Hematopoietic multipotent progenitor cell treated with erythropoietin and hydrocortisone succinate and interleukin-3 and kit ligand, for 17 days (in vitro differentiated cells): ENCODE results near the gene EML4.

Experiments used
- DNase-seq: peaks from one replicate; pipeline ENCODE4 v3.0.0-alpha.2; 2015; ENCODE audit warnings: low spot score

Gene EML4

DNA sequence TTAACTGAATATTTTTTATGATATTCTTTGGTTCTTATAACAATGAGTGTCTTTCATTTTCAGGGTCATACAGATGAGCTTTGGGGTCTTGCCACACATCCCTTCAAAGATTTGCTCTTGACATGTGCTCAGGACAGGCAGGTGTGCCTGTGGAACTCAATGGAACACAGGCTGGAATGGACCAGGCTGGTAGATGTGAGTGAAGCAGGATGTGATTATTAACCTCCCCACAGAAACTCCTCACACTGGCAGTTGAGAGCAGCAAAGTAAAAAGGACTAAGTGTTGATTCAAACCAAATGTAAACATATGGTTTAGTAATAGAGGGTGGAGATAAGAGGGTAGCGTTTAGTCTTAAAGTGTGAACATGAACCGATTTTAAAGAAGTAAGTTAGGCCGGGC lies 134.1 kb downstream of the EML4 start:
- no peak for DNase-seq

DNA sequence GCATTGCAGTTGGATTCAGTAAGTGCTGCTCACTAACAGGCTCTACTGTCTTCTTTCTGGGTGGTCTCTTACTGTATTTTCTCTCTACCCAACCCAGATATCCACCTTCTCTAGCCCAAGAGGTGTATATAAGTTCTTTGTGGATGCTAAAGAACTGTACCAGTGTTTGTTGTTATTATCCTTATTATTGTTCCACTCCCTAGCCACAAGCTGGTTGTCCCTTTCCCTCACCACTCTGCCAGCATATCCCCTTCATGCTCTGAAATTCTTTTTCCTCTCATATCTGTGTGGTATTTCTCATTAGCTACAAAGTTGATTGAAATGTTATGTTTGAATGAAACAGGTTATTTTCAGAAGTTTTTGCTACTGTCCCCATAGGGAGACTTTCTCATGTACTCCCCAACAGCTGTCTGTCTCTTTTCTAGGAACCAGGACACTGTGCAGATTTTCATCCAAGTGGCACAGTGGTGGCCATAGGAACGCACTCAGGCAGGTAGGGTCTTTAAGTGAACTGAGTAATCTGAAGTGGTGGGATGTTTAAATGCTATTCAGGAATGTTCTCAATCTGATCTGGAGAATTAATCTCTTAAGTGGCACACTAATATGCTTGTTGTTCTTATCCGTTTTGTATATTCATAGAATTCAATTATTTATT lies 135.0 kb downstream of the EML4 start:
- DNase-seq, result no peak

DNA sequence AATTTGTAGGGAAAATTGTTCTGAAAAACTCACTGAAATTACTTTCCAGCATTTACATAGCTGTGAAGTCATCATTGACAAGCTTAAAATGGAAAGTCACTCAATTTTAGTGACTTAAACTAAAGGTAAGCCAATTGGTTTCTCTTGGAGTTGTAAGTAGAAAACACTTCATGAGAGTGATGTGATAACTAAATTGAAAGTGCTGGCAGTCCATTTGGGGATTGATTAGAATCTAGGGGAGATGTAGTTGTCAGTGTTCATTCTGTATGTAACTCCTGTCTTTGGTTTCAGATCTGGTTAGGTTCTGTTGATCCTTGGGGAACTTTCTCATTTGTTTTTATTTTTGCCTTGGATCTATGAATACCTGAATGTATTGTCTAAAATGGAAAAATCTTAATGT lies 138.0 kb downstream of the EML4 start:
- DNase-seq, result no peak

DNA sequence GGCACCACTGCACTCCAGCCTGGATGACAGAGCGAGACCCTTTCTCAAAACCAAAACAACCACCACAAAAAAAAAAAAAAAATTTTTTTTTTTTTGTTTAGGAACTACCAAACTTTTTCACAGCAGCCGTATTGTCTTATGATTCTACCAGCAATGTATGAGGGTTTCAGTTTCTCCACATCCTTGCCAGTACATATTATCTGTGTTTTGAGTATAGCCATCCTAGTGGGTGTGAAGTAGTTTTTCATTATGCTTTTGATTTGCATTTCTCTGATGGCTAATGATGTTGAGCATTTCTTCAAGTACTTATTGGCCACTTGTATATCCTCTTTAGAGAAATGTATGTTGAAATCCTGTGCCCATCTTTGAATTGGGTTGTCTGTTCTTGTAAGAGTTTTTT lies 140.2 kb downstream of the EML4 start:
- no peak for DNase-seq

DNA sequence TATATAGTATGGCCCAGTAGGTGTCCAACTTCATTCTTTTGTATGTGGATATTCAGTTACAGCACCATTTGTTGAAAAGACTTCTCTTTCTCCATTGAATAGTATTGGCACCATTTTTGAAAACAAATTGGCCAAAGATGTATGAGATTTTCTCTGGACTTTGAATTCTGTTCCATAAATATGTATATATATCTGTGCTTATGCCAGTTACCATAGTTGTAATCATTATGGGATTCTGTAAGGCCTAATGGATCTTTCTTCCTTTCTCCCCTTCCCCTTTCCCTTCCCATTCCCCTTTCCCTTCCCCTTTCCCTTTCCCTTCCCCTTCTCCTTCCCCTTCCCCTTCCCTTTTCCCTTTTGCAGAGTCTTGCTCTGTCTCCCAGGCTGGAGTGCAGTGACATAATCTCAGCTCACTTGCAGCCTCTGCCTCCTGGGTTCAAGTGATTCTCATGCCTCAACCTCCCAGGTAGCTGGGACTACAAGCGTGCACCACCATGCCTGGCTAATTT lies 140.9 kb downstream of the EML4 start:
- no peak for DNase-seq

DNA sequence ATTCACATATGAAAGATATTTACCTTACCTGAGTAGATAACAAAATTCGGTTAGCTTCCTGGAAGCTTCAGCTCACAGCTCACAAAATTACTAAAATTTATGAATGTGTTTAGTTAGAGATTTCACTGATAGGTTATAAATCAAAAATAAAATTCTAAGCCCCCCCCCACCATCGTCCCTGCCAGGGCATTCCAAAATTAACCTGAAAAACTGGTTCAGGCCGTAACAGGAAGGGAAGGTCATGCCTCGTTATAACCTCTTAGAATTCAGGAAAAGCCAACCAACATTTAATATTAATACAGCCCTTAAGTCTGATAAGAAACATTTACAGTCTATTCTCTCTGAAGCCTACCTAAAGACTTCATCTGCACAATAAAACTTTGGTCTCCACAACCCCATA lies 143.0 kb downstream of the EML4 start:
- DNase-seq, result no peak

DNA sequence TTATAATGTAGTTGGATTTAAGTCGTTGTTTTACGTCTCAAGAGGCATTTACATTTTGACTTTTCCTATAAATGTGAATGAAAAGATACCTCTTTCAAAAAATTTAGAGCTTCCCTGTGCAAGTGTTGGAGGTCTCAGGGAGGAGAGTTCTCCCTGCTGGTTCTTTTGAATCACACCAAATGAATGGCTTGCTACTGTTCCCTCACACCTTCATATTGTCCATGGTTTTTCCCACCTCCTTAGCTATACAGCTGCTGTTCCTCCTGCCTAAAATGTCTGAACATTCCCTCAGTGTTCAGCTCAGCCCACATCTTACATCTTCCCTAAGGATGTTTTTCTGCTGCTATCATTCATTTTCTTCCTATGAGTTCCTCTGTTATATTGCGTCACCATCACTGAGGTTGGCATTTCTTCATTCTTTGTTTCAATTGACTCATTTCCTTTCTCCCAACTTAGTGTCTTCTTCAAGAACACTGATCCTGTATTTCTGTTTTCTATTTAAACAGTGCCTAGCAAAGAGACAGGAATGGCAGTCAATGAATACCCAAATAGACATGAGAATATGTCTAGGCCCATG lies 145.8 kb downstream of the EML4 start:
- no peak for DNase-seq

DNA sequence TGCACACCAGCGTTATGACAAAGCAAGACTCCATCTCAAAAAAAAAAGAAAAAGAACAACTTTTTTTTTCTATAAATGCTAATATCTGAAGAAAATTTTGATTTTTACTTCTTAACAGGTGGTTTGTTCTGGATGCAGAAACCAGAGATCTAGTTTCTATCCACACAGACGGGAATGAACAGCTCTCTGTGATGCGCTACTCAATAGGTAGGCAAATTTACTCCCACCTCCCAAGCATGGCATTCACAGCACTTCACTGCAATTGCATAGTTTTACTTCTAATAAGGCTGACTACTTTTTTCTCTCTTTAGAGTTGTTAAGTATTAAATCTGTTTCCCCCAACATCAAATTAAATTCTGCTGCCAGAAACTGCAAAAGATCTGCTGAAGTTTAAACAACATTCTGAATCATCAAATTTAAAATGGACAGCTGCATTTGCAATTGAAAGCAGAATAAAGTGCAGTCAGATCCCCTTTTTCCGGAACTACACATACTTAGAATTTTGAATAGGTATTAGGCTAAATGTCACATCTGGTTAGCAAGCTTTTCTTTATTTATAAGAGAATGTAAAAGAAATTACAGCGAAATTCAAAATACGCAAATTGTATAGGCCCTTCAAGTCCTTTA lies 146.8 kb downstream of the EML4 start:
- DNase-seq, result no peak

DNA sequence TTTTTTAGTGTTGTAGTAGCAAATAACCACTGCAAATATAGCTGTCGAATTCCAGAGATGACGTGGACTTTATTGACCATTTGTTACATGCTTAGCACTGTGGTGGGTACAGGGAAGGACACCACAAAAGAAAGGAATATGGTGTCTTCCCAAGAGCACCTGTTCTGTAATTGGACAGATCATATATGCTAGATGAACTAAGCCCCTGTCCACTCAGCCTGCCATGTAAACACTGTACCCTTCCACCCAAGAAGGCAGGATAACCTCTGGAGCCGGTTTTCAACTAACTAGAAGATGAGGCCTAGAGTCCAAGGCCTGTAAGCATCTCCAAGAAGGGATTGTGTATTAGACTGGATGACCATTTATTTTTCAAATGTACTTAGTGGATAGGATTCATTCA lies 147.8 kb downstream of the EML4 start:
- DNase-seq, result no peak

DNA sequence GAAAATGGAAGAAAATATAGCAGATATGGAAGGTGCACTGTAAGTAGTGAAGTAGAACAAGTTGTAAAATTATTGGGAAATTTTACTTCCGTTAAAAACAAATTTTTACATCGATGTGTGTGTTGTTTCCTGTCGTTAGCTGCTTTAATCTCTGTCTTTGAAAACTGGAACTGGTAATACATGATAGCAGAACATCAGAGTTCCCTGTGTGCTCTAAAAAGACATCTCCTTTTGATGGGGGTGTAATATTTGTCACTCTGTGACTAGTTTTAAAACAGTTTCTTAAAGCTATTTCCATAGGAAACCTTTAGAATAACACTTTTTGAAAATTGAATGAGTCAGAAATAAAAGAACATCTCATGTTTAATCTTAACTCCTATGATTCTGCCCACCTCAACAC lies 148.3 kb downstream of the EML4 start:
- DNase-seq, result no peak

DNA sequence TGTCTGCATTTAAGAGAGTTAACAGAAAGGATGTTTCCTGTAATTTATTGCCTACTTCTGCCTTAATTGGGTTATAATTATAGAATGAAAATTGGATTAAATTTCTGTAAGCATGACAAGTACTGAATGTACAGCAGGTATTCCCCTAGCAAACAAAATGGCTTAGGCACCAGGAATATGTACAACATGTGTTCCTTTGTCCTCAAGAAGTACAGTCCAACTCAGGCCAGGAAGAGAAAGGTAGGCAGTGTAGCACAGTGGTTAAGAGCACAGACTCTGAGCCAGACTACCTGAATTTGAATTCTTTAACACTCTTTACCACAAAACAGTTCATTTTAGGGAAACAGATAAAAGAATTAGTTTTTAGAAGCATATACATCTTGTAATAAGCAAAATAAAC lies 148.8 kb downstream of the EML4 start:
- DNase-seq, result no peak

DNA sequence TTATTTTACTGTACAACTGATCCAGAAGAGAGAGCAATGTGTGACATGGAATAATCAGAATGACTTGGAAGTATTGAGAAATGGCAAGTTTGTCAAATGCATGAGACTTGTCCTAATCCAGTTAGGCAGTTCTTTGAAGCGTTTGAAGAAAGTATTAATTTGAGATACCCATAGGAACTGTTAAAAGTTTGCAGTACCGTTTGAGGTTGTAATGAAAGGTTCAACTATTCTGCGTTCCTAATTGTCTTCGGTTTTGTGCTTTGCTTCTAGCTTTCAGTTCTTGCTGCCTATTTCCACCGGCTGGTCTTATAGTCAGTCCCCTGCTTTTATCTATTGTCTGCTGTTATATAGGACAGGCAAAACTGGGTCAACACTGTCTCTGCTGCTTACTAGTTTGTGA lies 150.1 kb downstream of the EML4 start:
- DNase-seq, result no peak

DNA sequence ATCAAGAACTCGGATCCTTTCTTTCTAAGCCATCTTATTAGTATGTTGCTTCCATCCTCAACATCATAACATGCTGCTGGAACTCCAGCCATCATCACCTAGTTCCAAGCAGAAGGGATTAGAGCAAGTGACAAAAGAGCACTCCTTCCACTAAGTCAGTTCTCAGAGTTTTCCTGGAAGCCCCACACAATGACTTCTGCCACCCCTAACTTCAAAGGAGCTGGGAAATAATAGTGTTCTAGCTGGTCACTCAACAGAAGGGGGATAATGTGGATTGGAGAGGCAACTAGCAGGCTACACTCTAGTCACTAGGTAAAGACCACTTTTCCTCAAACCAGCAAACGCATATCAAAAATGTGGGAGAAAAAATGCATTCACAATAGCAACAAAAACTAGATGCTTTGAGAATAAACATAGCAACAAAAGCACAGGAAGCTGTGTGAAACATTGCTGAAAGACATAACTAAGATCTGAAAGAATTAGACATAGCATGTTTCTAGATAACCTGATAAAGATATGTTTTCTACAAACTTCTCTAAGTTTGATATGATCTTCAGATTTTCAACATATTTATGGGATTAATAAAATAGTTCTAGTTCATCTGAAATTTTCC lies 152.4 kb downstream of the EML4 start:
- DNase-seq, result no peak

DNA sequence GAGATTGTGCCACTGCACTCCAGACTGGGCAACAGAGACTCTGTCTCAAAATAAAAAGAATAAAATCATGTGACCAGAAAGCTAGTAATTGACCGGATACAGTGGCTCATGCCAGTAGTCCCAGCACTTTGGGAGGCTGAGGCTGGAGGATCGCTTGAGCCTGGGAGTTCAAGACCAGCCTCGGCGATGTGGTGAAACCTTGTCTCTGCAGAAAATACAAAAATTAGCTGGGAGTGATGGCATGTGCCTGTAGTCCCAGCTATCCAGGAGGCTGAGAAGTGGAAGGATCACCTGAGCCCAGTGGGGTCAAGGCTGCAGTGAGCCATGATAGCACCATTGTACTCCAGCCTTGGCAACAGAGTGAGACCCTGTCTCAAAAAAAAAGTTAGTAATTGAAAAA lies 155.1 kb downstream of the EML4 start:
- no peak for DNase-seq

DNA sequence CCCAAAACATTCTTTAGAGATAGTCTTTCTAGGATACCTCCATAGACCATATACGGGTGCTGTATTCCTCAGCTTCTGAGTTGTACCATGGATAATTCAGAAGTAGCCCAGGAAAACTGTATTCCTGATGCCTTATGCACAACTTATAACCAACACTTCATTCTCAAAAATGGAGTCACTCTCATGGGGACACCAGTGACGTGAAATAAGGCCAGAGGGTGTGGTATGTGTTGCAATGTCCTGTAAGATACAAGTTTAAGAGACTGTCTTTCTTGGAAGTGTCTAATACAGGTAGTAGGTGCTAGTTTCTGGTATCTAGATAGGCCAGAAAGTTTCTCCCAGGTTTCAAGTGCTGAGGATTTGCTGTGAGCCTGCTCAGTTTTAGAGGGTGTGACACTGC lies 155.8 kb downstream of the EML4 start:
- DNase-seq, result no peak

DNA sequence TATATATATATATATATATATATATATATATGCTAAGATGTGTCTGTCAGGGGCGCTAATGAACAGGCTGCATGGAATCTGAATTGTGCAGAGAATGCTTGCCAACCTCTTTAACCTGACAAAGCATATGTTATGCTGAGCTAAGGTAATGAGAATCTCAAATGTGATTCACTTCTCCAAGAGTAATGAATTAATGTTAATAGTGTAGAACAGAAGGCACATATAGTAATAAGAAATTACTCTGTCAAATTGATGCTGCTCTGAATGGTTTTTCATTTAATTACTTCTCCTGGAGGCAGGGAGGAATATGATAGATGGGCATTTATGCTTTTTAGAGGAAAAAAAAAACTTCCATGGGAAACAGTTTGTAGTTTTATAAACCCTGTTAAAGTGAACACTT lies 156.5 kb downstream of the EML4 start:
- no peak for DNase-seq

DNA sequence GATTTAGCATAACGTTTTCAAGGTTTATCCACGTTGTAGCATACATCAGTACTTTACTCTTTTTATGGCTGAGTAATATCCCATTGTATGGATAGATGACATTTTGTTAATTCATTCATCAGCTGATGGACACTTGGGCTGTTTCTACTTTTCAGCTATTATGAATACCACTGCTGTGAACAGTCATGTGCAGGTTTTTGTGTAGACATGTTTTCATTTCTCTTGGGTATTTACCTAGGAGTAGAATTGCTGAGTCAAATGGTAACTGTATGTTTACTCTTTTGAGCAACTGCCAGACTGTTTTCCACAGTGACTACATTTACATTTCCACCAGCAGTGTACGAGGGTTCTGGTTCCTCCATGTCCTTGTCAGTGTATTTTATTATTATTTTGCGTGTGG lies 158.0 kb downstream of the EML4 start:
- peak; percentile 22 for DNase-seq

DNA sequence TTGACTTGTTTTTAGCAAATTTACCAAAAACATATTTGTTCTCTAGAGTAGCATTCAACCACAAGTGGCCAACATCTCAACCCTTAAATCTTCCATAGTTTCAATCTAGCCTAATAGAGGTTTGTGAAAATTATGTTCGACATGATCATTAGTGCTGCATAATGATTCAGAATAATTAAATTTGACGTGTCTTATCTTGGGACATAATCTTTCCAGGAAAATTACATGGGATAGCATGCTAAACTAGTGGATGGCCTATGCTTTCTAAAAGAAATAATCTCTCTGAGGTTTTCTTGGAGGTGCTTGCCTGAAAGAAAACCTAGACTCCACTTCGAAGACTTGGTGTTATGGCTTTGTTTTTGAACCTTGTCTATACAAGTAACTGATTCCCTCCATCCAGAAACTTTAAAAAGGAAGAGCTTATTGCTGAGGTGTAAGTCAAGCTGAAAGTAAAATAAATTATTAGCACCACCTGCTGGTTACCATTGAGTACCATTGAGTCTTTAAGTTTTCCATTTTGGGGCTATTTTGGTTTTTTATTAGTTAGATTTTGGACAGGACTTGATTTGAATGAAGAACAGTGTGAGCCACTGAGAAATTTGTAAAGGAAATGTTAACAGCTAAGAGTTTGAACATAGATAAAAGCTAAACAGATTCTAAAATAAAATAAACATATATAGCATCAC lies 159.1 kb downstream of the EML4 start:
- DNase-seq, result peak; percentile 41

DNA sequence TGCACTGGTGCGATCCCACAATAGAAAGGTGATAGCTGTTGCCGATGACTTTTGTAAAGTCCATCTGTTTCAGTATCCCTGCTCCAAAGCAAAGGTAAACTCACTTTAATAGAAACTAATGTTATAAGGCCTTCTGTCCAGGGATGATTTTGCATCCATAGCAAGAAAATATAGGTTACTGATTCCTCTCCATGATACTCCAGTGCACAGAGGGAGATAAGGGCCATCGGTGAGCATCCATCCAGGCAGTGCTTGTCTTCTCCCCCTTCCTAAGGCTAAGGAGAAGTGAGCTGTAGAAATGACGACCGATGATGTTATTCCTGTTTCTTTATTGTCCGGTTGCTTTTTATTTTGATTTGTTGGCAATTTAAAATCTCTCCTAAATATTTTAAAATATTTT lies 159.8 kb downstream of the EML4 start:
- no peak for DNase-seq

DNA sequence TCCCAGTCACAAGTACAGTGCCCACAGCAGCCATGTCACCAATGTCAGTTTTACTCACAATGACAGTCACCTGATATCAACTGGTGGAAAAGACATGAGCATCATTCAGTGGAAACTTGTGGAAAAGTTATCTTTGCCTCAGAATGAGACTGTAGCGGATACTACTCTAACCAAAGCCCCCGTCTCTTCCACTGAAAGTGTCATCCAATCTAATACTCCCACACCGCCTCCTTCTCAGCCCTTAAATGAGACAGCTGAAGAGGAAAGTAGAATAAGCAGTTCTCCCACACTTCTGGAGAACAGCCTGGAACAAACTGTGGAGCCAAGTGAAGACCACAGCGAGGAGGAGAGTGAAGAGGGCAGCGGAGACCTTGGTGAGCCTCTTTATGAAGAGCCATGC lies 160.6 kb downstream of the EML4 start:
- DNase-seq, result no peak

DNA sequence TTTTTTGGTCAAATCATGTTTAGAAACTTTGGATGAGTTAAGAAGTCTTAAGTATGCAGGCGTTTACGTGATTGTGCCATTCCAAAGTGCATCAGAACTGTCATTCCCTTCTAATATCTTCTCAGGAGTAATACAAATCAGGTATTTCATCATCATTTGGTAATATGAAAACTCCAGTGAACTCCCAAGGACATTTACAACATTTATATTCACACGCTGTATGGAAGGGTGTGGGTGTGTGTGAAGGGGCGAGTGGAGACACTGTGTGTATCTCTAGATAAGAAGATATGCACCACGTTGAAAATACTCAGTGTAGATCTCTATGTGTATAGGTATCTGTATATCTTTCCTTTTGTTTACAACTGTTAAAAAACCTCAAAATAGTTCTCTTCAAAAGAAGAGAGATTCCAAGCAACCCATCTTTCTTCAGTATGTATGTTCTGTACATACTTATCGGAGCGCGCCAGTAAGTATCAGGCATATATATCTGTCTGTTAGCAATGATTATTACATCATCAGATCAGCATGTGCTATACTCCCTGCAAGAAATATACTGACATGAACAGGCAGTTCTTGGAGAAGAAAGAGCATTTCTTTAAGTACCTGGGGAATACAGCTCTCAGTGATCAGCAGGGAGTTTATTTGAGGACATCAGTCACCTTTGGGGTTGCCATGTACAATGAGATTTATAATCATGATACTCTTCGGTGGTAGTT lies 162.6 kb downstream of the EML4 start:
- DNase-seq, result no peak

DNA sequence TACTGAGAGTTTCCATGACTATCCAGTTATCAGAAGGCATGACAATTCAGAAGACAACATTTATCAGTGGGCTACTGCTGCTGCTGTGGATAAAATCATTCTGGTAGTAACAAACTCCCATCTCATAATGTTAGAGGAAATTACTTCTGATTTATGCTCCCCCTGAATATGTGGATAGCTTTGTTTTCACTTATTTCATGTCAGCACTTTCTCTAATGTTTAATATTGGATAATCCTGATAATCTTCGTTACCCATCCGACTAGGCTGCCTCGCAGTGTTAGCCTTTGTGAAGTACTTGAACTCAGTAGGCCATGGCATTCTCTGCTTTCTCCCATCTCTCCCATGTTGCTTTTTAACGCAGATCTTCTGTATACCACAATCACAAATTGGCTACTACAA lies 163.4 kb downstream of the EML4 start:
- no peak for DNase-seq
